Measurements from ENCODE around the gene ARHGAP27. TPM values are rescaled to one million over a fixed set of nuclear protein-coding genes. Genes with fewer than 3 reads are reported as not detected.
"Not testable (repeated sequence)": the region's sequence is repeated elsewhere in the genome, so short reads cannot be mapped to it uniquely, and the experiment has no call there.

Gene ARHGAP27
- polyA plus RNA-seq, 1 donor = 12.5 TPM

GRCh38 chr17:45446872-45447625 lies 14.4 kb upstream of the ARHGAP27 start:
- not testable (repeated sequence) for DNase-seq

DNA sequence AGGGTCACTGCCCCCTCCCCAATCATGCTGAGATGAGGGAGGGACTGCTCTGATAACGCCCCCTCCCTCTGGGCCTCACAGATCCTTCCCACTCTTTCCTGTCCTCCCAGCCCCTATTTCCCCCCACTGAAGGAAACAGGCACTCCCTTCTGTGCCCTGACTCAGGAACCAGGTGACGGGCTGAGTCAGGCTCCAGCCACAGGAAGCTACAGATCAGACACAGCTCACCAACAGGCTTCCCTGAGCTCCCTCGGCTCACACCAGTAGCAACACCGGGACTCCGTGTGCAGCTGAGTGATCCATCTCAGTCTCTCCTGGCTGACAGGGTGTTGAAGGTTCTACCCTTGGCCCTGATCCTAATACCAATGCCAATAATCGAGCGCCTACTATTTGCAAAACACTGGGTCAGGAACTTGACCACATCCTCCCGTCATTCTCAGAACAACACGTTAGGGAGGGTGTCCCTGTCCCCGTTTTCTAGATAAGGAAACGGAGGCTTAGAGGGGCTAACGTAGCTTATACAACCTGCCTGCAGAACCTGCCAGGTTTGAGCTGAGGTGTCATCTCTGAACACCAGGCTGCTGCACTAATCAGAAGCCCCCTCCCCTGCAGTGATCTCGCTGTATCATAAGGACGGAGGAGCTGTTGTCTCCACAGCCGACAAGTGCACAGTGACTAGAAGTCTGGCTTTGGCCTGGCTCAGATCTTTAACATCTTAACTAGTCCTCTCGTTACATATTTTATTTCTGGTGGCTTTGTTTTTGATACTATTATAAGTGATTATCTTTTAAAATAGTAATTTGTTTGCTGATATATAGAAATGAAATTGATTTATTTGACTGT lies 13.5 kb upstream of the ARHGAP27 start:
- DNase-seq = not testable (repeated sequence)

DNA sequence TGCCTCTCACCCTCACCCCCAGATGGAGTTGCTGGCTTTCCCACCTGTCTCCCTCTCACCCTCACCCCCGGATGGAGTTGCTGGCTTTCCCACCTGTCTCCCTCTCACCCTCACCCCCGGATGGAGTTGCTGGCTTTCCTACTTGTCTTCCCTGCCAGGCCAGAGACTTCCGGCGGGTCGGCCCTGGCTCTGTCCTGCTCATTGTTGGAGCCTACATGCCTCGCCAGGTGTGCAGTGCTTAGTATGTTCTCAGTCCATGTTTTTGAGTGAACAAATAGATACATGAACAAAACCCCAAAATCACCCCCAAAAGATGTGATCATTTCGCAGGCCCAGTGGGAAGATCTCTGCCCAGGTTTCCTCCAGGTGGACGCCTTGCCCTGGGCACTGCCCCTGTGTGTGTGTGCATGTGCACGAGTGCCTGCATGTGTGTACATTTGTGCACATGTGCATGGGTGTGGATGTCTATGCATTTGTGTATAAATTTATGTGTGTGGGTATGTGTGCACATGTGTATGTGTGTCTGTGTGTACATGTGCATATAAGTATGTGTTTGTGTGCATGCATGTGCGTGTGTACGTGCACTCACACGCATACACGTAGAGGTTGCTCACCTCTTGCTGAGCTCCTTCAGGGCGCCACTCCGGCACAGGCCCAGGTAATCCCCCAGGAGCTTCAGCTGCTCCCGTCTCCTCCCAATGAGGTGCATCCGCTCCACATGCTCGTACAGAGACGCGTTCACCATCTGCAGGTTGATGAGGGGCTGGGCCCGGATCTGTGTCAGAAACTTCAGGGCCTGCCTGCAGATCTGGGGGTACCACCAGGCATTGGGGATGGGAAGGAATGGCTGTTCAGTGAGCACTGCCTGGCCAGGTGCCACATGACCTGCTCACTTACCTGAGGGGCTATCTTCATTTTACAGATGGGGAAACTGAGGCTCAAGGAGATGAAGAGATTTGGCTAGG lies 12.5 kb upstream of the ARHGAP27 start:
- not testable (repeated sequence) for DNase-seq

DNA sequence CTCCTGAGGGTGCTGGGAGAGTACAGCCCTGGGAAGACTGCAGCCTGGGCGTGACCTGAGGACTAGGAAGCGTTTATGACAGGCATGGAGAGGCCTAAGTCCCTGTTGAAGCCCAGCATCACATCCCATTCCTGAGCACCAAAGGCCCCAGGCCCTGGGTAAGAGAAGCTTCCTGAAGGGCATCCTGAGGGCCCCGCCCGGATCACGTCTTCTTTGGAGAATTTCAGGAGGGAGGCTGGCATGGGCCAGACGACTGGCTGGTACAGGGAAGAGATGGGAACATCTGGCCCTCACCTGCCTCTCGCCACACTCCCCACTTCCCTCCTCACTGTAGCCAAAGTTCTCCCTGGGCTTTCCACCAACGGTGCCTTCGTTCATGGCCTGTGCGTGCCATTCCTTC lies 11.6 kb upstream of the ARHGAP27 start:
- DNase-seq = not testable (repeated sequence)

GRCh38 chr17:45443371-45444260 lies 10.9 kb upstream of the ARHGAP27 start:
- DNase-seq = not testable (repeated sequence)

GRCh38 chr17:45441526-45442310 lies 9.0 kb upstream of the ARHGAP27 start:
- no peak for DNase-seq

- DNase-seq = not testable (repeated sequence)
Observed at GRCh38 chr17:45440839-45441515, 8.3 kb upstream of the ARHGAP27 start.

GRCh38 chr17:45440161-45440778 lies 7.6 kb upstream of the ARHGAP27 start:
- no peak for DNase-seq

GRCh38 chr17:45438931-45439610 lies 6.4 kb upstream of the ARHGAP27 start:
- DNase-seq = no peak

DNA sequence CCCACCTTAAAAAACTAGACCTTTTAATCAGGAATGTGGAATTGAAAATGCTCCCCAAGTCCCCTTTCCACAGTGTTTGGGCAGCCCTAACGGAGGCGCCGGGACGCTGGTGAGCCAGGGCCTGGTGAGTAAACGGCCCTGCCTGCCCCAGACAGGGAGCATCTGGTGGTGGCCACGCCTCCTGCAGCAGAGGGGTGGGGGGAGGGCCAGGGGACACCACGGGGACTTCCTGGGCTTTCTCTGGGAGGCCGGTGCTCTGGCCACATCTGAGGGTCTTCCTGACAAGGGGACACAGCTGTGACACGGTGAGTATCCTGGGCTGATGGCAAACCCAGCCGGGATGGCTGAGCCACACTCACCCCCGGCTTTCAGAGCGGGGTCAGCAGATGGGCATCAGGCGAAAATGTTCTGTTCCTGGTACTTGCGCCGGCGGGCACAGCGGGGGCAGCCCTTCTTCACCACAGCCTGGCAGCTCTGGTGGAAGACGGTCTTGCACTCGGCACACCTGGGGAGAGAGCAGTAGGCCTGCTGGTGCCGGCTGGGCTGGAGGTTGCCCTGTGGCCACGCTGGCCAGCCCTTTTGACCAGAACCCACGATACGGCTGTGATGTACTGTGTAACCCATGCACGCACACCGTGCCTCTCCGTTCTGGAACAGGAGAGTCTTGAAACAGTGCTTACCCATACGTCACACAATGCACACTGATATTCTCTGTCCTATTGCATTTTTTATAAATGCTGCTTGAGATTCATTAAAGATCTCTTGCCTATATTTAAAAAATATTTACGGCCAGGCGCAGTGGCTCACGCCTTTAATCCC lies 5.0 kb upstream of the ARHGAP27 start:
- no peak for DNase-seq

- no peak for DNase-seq
Observed at GRCh38 chr17:45436625-45437464, 4.2 kb upstream of the ARHGAP27 start.

DNA sequence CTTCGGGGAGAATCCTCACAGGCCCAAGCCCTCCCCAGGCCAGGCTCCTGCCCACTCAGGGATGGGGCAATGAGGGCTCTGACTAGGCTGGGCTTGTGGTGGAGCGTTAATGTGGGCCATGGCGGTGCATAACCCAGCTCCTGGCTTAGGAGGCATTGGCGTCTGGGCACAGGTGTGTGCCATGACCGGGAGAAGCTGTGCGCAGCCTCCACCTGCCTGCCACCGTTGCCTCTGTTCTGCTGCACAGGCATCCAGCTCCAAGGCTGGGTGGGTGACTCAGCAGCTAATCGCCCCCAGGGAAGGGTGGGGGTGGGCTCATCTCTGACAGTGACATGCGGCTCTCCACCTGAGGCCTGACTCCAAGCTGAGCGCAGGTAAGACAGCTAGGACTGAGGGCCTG lies 3.5 kb upstream of the ARHGAP27 start:
- no peak for DNase-seq

DNA sequence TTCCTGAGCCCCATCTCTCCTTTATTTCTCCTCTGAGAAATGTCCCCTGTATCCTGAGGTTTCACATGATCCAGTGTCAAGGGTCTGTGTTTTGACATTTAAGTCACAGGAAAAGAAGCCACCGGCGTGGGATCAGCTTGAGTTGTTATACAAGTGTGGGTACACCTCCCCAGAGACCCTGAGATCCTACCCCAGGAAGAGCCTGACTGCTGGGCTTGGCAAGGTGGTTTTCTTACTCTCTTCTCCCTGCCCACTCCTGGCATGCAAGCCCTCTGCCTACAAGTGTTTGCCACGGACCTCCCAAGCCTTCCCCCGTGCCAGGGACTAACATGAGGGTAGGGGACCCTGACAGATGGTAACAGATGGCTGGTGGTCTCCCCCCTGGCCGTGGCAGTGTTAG lies 2.8 kb upstream of the ARHGAP27 start:
- DNase-seq = no peak

GRCh38 chr17:45433159-45433535 lies 477 bp upstream of the ARHGAP27 start:
- no peak for DNase-seq

DNA sequence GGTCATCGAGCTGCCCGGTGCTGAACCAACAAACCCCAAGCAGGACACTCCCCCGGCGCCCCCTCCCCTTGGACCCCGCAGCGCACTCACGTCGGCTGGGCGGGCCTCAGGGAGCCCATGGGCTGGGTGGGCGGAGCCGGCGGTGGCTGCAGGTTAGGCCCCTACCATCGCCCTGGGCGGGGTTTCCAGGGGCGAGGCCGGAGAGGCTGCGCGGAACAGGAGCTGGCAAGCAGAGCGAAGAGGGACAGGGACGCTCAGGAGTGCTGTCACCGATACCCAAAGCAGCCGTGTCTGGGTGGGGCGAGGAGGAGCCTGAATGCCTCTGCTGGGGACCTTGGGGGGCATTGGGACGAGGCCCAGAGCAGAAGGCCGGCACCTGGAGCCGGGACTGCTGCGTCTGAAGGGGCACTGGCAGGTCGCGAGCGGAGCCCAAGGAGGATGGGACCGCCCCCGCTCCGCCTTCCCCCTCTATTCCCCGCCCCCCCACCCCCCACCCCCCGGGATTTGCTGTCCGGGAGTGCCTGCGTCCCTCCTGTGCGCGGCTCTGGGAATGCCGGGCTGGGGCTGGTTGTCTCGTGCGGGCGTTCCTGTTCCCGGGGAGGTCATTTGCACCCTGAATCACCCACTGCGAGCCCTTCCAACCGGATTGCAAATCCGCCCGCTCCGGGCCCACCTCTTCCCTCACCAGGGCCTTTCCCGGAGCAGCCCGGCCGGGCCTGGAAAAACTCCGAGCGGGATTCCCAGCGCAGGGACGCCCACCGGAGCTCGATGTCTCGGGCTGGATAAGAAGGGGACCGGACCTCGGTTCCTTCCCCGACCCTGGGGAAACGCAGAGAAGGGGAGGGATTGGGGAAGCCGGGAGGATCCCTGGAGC lies 902 bp downstream of the ARHGAP27 start:
- DNase-seq = peak; percentile 54
